Stomach smooth muscle (tissue), 2 donors: Measurements from ENCODE around the gene DIRAS1.
"Not testable (repeated sequence)": the region's sequence is repeated elsewhere in the genome, so short reads cannot be mapped to it uniquely, and the experiment has no call there.

Source experiments
- H3K27ac ChIP-seq: one replicate; pipeline ENCODE4 v1.7.0; 2013; ENCODE audit warnings: mild to moderate bottlenecking, low read length, inconsistent platforms
- H3K27me3 ChIP-seq, 2 donors: one replicate each; pipeline ENCODE4 v1.7.0; 2013; ENCODE audit warnings: low read length in 2 of 2; ENCODE audit not compliant: insufficient read depth in 2 of 2, control insufficient read depth in 1 of 2
- H3K36me3 ChIP-seq, 2 donors: one replicate each; pipeline ENCODE4 v1.7.0; 2013; ENCODE audit warnings: low read length in 2 of 2; ENCODE audit not compliant: control insufficient read depth in 2 of 2, insufficient read depth in 2 of 2
- H3K4me1 ChIP-seq: one replicate; pipeline ENCODE4 v1.7.0; 2013; ENCODE audit warnings: low read length; ENCODE audit not compliant: control insufficient read depth, insufficient read depth
- H3K4me3 ChIP-seq, 2 donors: one replicate each; pipeline ENCODE4 v1.7.0; 2013; ENCODE audit warnings: low read length in 2 of 2
- H3K9ac ChIP-seq, 2 donors: one replicate each; pipeline ENCODE4 v1.7.0; 2013; ENCODE audit warnings: low read length in 2 of 2, mild to moderate bottlenecking in 1 of 2
- H3K9me3 ChIP-seq, 2 donors: one replicate each; pipeline ENCODE4 v1.7.0; 2013; ENCODE audit warnings: low read length in 2 of 2; ENCODE audit not compliant: control insufficient read depth in 2 of 2
- donor health status: healthy.
- donor health status: Pancreatic carcinoma.

DIRAS1 gene

DNA sequence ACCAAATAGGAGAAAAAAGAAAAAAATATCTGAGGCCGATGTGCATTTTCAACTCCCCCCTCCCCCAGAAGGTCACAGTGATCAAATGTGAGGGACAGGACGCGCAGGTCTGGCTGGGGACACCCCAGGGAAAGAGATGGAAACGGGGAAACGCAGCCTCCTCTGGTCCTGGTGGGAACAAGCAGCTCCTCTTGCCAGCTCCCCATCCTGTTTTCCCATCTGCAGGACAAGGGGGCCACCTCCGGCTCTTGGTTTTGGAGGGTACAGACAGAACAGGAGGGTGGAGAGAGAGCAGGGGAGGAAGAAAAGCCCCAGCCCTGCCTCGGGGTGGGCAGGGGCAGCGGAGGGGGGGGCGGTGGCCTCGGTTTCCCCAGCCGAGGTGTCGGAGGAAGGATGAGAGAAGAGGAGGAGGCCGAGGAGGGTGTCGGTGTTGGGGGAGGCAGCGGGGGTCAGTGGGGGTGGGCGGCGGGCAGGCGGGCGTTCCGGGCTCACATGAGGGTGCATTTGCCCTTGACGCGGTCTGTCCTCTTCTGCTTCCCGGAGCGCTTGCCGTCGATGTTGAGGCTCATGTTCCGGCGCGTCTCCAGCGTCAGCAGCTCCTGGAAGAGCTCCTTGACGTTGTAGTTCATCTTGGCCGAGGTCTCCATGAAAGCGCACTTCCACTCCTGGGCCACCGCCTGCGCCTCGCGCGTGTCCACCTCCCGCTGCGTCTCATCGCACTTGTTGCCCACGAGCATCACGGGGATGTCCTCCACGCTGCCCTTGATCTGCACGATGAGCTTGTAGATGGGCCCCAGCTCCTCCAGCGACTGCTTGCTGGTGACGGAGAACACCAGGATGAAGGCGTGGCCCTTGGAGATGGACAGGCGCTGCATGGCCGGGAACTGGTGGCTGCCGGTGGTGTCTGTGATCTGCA, 4.2 kb downstream of the DIRAS1 start:
- Histone ChIP-seq H3K9me3 (peaks cover 4 to 9% of the 10 kb centered on the region in 2 donors), H3K4me3 (no peak overlapping the region), H3K27ac (no peak overlapping the region), H3K27me3 (peaks cover 12 to 15% of the 10 kb centered on the region in 2 donors), H3K36me3 (no peaks in the 10 kb centered on the region), H3K9ac (no peak overlapping the region), H3K4me1 (peaks cover 11% of the 10 kb centered on the region)

DNA sequence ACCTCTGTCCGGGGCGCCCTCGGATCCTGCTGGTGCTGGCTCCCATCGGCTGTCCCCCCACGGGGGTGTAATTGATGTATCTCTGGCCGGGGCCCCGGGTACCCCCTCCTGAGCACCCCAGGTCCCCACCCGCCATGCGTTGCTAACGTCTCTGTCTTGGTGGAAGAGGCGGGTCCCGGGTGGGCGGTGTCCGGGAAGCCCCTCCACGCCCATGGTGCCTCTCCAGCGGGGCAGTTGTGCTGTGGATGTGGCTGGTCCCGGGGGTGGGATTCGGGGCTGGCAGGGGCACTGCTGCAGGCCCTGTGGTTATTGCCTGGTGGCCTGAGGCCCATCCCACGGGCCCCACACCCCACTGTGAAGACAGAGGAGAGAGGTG, 4.9 kb downstream of the DIRAS1 start:
- Histone ChIP-seq H3K27ac (no peak overlapping the region), H3K27me3 (peaks cover 9 to 11% of the 10 kb centered on the region in 2 donors), H3K4me1 (peaks cover 8% of the 10 kb centered on the region), H3K4me3 (no peak overlapping the region), H3K9ac (no peak overlapping the region), H3K9me3 (peaks cover 4 to 9% of the 10 kb centered on the region in 2 donors), H3K36me3 (no peaks in the 10 kb centered on the region)

GRCh38 chr19:2715470-2716274, 5.5 kb downstream of the DIRAS1 start:
- Histone ChIP-seq H3K27ac (no peak overlapping the region), H3K4me3 (no peak overlapping the region), H3K9ac (no peak overlapping the region), H3K4me1 (peaks cover 8% of the 10 kb centered on the region), H3K27me3 (peaks cover 7 to 11% of the 10 kb centered on the region in 2 donors), H3K36me3 (no peaks in the 10 kb centered on the region), H3K9me3 (peaks cover 4 to 9% of the 10 kb centered on the region in 2 donors)

DNA sequence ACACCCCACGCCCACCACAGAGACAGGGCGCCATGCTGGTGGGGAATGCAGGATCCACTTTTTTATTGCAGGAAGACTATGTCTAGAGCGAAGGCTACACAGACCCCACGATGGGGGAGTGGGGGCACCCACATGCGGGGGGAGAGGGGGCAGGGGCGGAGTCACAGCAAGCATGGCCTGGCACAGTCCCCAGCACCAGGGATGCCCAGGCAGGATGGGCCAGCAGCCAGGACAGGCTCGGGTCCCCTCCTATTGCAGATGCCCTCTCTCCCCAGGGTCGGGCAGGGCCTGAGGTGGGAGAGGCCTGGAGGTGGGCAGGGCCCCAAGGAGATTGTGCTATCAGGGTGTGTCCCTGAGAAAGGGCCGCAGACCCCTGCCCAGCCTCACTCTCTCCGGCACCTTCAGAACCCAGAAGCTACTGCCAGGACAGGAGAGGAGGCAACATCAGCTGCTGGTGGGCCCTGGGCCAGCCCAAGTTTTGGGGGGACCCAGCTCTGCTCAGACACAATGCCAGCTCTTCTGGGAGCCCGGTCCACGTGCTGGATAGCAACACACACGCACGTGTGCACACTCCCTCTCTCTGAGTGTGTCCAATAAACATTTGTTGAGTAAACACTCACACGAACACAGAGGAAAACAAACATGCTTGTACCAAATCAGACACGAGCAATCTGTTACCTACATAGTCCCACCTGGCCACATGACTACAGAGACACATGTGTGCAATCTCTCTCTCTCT, 6.5 kb downstream of the DIRAS1 start:
- H3K4me3 ChIP-seq = no peak overlapping the region

DNA sequence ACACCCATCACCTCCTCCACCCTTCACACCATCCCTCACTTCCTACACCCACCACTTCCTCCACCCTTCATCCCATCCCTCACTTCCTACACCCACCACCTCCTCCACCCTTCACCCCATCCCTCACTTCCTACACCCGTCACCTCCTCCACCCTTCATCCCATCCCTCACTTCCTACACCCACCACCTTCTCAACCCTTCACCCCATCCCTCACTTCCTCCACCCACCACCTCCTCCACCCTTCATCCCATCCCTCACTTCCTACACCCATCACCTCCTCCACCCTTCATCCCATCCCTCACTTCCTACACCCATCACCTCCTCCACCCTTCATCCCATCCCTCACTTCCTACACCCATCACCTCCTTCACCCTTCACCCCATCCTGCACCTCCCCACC, 7.1 kb downstream of the DIRAS1 start:
- not testable (repeated sequence) for H3K4me1 ChIP-seq, H3K27ac ChIP-seq, H3K27me3 ChIP-seq, H3K9ac ChIP-seq, H3K4me3 ChIP-seq, H3K36me3 ChIP-seq, H3K9me3 ChIP-seq

More for the DNA sequence above, 6.5 kb downstream of the DIRAS1 start:
- no peaks in the 10 kb centered on the region for H3K4me1 ChIP-seq
- H3K9ac ChIP-seq = no peak overlapping the region
- H3K27me3 ChIP-seq = peaks cover 0 to 7% of the 10 kb centered on the region in 2 donors
- H3K27ac ChIP-seq = no peak overlapping the region
- H3K9me3 ChIP-seq = peaks cover 4 to 9% of the 10 kb centered on the region in 2 donors
- no peaks in the 10 kb centered on the region for H3K36me3 ChIP-seq

DNA sequence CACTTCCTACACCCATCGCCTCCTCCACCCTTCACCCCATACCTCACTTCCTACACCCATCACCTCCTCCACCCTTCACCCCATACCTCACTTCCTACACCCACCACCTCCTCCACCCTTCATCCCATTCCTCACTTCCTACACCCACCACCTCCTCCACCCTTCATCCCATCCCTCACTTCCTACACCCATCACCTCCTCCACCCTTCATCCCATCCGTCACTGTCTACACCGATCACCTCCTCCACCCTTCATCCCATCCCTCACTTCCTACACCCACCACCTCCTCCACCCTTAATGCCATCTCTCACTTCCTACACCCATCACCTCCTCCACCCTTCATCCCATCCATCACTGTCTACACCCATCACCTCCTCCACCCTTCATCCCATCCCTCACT, 8.0 kb downstream of the DIRAS1 start:
- not testable (repeated sequence) for H3K4me1 ChIP-seq, H3K36me3 ChIP-seq, H3K27me3 ChIP-seq, H3K9me3 ChIP-seq, H3K27ac ChIP-seq, H3K9ac ChIP-seq, H3K4me3 ChIP-seq

- no peak overlapping the region for H3K9ac ChIP-seq
- peaks cover 4 to 9% of the 10 kb centered on the region in 2 donors for H3K9me3 ChIP-seq
- no peak overlapping the region for H3K4me3 ChIP-seq
- no peaks in the 10 kb centered on the region for H3K4me1 ChIP-seq
- no peak overlapping the region for H3K27ac ChIP-seq
- H3K27me3 ChIP-seq = peaks cover 0 to 6% of the 10 kb centered on the region in 2 donors
- H3K36me3 ChIP-seq = no peaks in the 10 kb centered on the region
These were observed 9.3 kb downstream of the DIRAS1 start for GRCh38 chr19:2711875-2712205.

- Histone ChIP-seq H3K9me3 (peaks cover 4 to 9% of the 10 kb centered on the region in 2 donors), H3K4me3 (no peak overlapping the region), H3K4me1 (no peaks in the 10 kb centered on the region), H3K9ac (no peak overlapping the region), H3K36me3 (no peaks in the 10 kb centered on the region), H3K27ac (no peak overlapping the region), H3K27me3 (peaks cover 0 to 6% of the 10 kb centered on the region in 2 donors)
These were observed 9.8 kb downstream of the DIRAS1 start for GRCh38 chr19:2711172-2711874.

GRCh38 chr19:2706251-2706650, 14.9 kb downstream of the DIRAS1 start:
- no peak overlapping the region for H3K27ac ChIP-seq
- H3K4me3 ChIP-seq = no peak overlapping the region
- no peaks in the 10 kb centered on the region for H3K27me3 ChIP-seq
- H3K4me1 ChIP-seq = peaks cover 6% of the 10 kb centered on the region
- H3K9ac ChIP-seq = no peak overlapping the region
- no peaks in the 10 kb centered on the region for H3K36me3 ChIP-seq
- H3K9me3 ChIP-seq = no peaks in the 10 kb centered on the region

GRCh38 chr19:2703691-2704216, 17.4 kb downstream of the DIRAS1 start:
- H3K9me3 ChIP-seq = no peaks in the 10 kb centered on the region
- H3K27ac ChIP-seq = no peak overlapping the region
- peaks cover 9% of the 10 kb centered on the region for H3K4me1 ChIP-seq
- H3K9ac ChIP-seq = no peak overlapping the region
- H3K27me3 ChIP-seq = no peaks in the 10 kb centered on the region
- no peak overlapping the region for H3K4me3 ChIP-seq
- no peaks in the 10 kb centered on the region for H3K36me3 ChIP-seq
